ENCODE results near the gene CMSS1. TPM values are rescaled to one million over a fixed set of nuclear protein-coding genes. Genes with fewer than 3 reads are reported as not detected.

Gene CMSS1
- total RNA-seq, 1 experiment from 2014 or later = 64.1 TPM

- no peak for ATAC-seq
- Histone ChIP-seq H3K9me3 (ENCODE audit: control insufficient read depth in 1 of 2, insufficient read depth in 1 of 2, low read depth in 1 of 2, low read length in 2 of 2) (no peaks in the 10 kb centered on the region), H3K4me1 (ENCODE audit: control insufficient read depth in 1 of 2, insufficient read depth in 2 of 2, low read length in 2 of 2) (no peaks in the 10 kb centered on the region), H3K9ac (ENCODE audit: low read length) (no peak overlapping the region), H3K4me3 (replicated peaks in 1 of 2; ENCODE audit: low read depth in 1 of 2, low read length in 2 of 2) (no peak overlapping the region), H3K27ac (ENCODE audit: low read depth, low read length) (no peak overlapping the region), H3K27me3 (ENCODE audit: insufficient read depth, low read length) (no peaks in the 10 kb centered on the region), H4K20me1 (ENCODE audit: insufficient read depth) (no peaks in the 10 kb centered on the region), H3K36me3 (ENCODE audit: control insufficient read depth in 1 of 2, insufficient read depth in 2 of 2, low read length in 2 of 2) (no peaks in the 10 kb centered on the region), H3K79me2 (ENCODE audit: insufficient read depth, low read length) (no peaks in the 10 kb centered on the region), H2AFZ (ENCODE audit: low read depth, low read length, poor library complexity, severe bottlenecking) (no peak overlapping the region), H3K4me2 (ENCODE audit: low read length) (no peak overlapping the region), H3K9me2 (ENCODE audit: insufficient read depth) (no peaks in the 10 kb centered on the region)
- TF ChIP-seq EGR1 (IDR thresholded peaks at IDR 0.05; ENCODE audit: low read depth) (no peak), TCF7L2 (IDR thresholded peaks at IDR 0.05; ENCODE audit: borderline replicate concordance, extremely low read depth, insufficient read depth, insufficient read length) (no peak), JUND (IDR thresholded peaks at IDR 0.05) (no peak), ATF3 (IDR thresholded peaks at IDR 0.05) (no peak), EZH2phosphoT487 (IDR thresholded peaks at IDR 0.05; ENCODE audit: borderline replicate concordance) (no peak), FOSL1 (IDR thresholded peaks at IDR 0.05; ENCODE audit: low read depth) (no peak), POLR2AphosphoS5 (IDR thresholded peaks at IDR 0.05; ENCODE audit: low read depth, low read length) (no peak), SRF (IDR thresholded peaks at IDR 0.05; ENCODE audit: low read depth) (no peak), EZH2 (IDR thresholded peaks at IDR 0.05) (no peak), ZFX (IDR thresholded peaks at IDR 0.05) (no peak), SP1 (IDR thresholded peaks at IDR 0.05; ENCODE audit: low read depth) (no peak), RAD21 (IDR thresholded peaks at IDR 0.05; ENCODE audit: low read depth) (no peak), ELF1 (IDR thresholded peaks at IDR 0.05; ENCODE audit: borderline replicate concordance, low read depth) (no peak), YY1 (IDR thresholded peaks at IDR 0.05; ENCODE audit: extremely low read depth, insufficient replicate concordance, low read depth, low read length) (no peak), CBX3 (IDR thresholded peaks at IDR 0.05; ENCODE audit: low read depth) (no peak)
- ChIA-PET POLR2A (no interaction called here), RAD21 (ENCODE audit: low non-redundant PET in 1 of 2, low total read pairs in 2 of 2, uncharacterized antibody in 2 of 2, unreplicated experiment in 2 of 2) (no interaction called here), CTCF (no interaction called here)
- intact Hi-C loops (cut with micrococcal nuclease) = no loop called here
- no TSS peak for BruUV-seq (replicated peaks)
- no peak for DNase-seq (ENCODE audit: low read depth, low spot score)
Observed at GRCh38 chr3:100080573-100080972, 262.9 kb downstream of the CMSS1 start.
